B cell (primary cell): ENCODE results near the gene LITAFD. TPM values are rescaled to one million over a fixed set of nuclear protein-coding genes. Genes with fewer than 3 reads are reported as not detected.

ENCODE experiments used
- ATAC-seq: fragments of 200-7000 bp; cut with Tn5 transposase; one replicate; pipeline ENCODE4 v1.10.0; 2021; ENCODE audit warnings: low read depth, mild to moderate bottlenecking, moderate number of reproducible peaks, moderate library complexity
- CTCF ChIA-PET: fragments of 350-600 bp; sonication (Branson Sonifier 250); formaldehyde crosslinking; loops from one replicate; lab custom pipeline; 2021; ENCODE audit warnings: antibody characterized with exemption, inconsistent platforms; lab: Charles Lee
- POLR2A ChIA-PET: fragments of 350-600 bp; sonication (Branson Sonifier 250); formaldehyde crosslinking; loops from one replicate; lab custom pipeline; 2021; ENCODE audit warnings: antibody characterized with exemption; lab: Charles Lee
- DNase-seq: peaks from one replicate; pipeline ENCODE4 v3.0.0; 2013
- H2AFZ ChIP-seq: 2 replicates; pipeline ENCODE4 v1.6.1; 2012; ENCODE audit warnings: mild to moderate bottlenecking, low read depth, low read length; ENCODE audit not compliant: insufficient read depth, poor library complexity, severe bottlenecking
- H3K27ac ChIP-seq, 2 donors: 1 replicate in 1 of 2; 2 replicates in 1 of 2; pipeline ENCODE4 v1.5.1; 2012 to 2013; ENCODE audit warnings: low read length in 2 of 2, mild to moderate bottlenecking in 2 of 2, moderate library complexity in 1 of 2
- H3K27me3 ChIP-seq, 4 experiments: fragments of 200-600 bp in 1 of 4; sonication (generic) in 1 of 4; replicated peaks in 1 of 4; 1 replicate in 2 of 4; 2 replicates in 2 of 4; pipeline versions ENCODE4 v1.6.1 to v1.7.0; 2013 to 2016; ENCODE audit warnings: low read length in 3 of 4, mild to moderate bottlenecking in 2 of 4, mixed read lengths in 1 of 4, moderate library complexity in 1 of 4; ENCODE audit not compliant: insufficient read depth in 4 of 4, control insufficient read depth in 3 of 4; ENCODE audit errors: control extremely low read depth in 1 of 4
- H3K36me3 ChIP-seq, 2 experiments: replicated peaks in 1 of 2; 1 replicate in 1 of 2; 2 replicates in 1 of 2; pipeline versions ENCODE4 v1.6.1 to v1.7.1; 2013; ENCODE audit warnings: low read length in 1 of 2; ENCODE audit not compliant: insufficient read depth in 2 of 2, control insufficient read depth in 1 of 2; ENCODE audit errors: control extremely low read depth in 1 of 2, extremely low read depth in 1 of 2
- H3K4me1 ChIP-seq, 2 donors: fragments of 200-600 bp in 1 of 2; sonication (generic) in 1 of 2; 1 replicate in 1 of 2; 2 replicates in 1 of 2; pipeline versions ENCODE4 v1.5.1 to v1.6.1; 2013 to 2017; ENCODE audit warnings: low read length in 2 of 2; ENCODE audit not compliant: control insufficient read depth in 2 of 2, insufficient read depth in 2 of 2
- H3K4me2 ChIP-seq: replicated peaks from 2 replicates; pipeline ENCODE3; 2012; ENCODE audit warnings: mild to moderate bottlenecking, low read depth, low read length; ENCODE audit not compliant: poor library complexity, severe bottlenecking
- H3K4me3 ChIP-seq, 5 experiments: fragments of 200-600 bp in 1 of 5; sonication (generic) in 1 of 5; 1 replicate in 3 of 5; 2 replicates in 2 of 5; pipeline versions ENCODE4 v1.5.1 to v1.7.0; 2011 to 2016; ENCODE audit warnings: low read length in 4 of 5, mild to moderate bottlenecking in 4 of 5, low read depth in 2 of 5, control low read depth in 1 of 5, moderate library complexity in 1 of 5; ENCODE audit not compliant: insufficient read depth in 1 of 5; ENCODE audit errors: control extremely low read depth in 1 of 5, extremely low read depth in 1 of 5
- H3K79me2 ChIP-seq: fragments of 200-600 bp; sonication (generic); one replicate; pipeline ENCODE4 v1.6.0; 2016; ENCODE audit warnings: low read length; ENCODE audit not compliant: control insufficient read depth, insufficient read depth
- H3K9ac ChIP-seq: fragments of 200-600 bp; sonication (generic); 2 replicates; pipeline ENCODE4 v1.6.1; 2017; ENCODE audit warnings: mild to moderate bottlenecking, low read length, moderate library complexity
- H3K9me3 ChIP-seq, 3 donors: one replicate each; pipeline versions ENCODE4 v1.6.1 to v1.7.1; 2013; ENCODE audit warnings: low read length in 2 of 3; ENCODE audit not compliant: control insufficient read depth in 2 of 3, insufficient read depth in 1 of 3; ENCODE audit errors: control extremely low read depth in 1 of 3
- H4K20me1 ChIP-seq: 2 replicates; pipeline ENCODE4 v1.6.0; 2012; ENCODE audit warnings: mild to moderate bottlenecking, low read length; ENCODE audit not compliant: insufficient read depth, control insufficient read depth, poor library complexity, severe bottlenecking
- H3K27ac Mint-ChIP-seq: one replicate; pipeline ENCODE4 v1.8.0; 2021; ENCODE audit warnings: mixed read lengths
- H3K27me3 Mint-ChIP-seq: one replicate; pipeline ENCODE4 v1.8.0; 2021; ENCODE audit warnings: mixed read lengths
- H3K4me1 Mint-ChIP-seq: one replicate; pipeline ENCODE4 v1.8.0; 2021; ENCODE audit warnings: mixed read lengths
- H3K4me3 Mint-ChIP-seq: one replicate; pipeline ENCODE4 v1.8.0; 2021; ENCODE audit warnings: mixed read lengths
- H3K9me3 Mint-ChIP-seq: one replicate; pipeline ENCODE4 v1.8.0; 2022; ENCODE audit warnings: mixed read lengths; ENCODE audit not compliant: insufficient read depth
- EZH2 ChIP-seq: IDR thresholded peaks from 2 replicates; pipeline ENCODE4 v1.6.1; 2012; ENCODE audit warnings: borderline replicate concordance, low read depth, mild to moderate bottlenecking, moderate library complexity, low read length; ENCODE audit not compliant: insufficient read depth, poor library complexity, severe bottlenecking
- WGBS: methylation state at CpG from one replicate; pipeline ENCODE4 v1.1.5; 2013; ENCODE audit warnings: missing lambda C conversion rate; ENCODE audit not compliant: insufficient coverage; 5-methylcytosine and 5-hydroxymethylcytosine counted together
- intact Hi-C: fragments of 100-400 bp; cut with micrococcal nuclease; formaldehyde crosslinking; loops from one replicate; pipeline ENCODE4 v1.10.0; 2022
- polyA plus RNA-seq: library from polyadenylated mRNA; depleted of rRNA; stranded (reverse); fragments of >200 nt; gene quantifications from 2 replicates; pipeline ENCODE4 v1.2.3, GENCODE V29; 2012
- total RNA-seq, 2 donors: library from RNA; stranded (reverse); fragments of 120-200 nt in 1 of 2; gene quantifications; 1 replicate in 1 of 2; 2 replicates in 1 of 2; pipeline versions ENCODE4 v1.2.3 to v1.2.4, GENCODE V29; 2013 to 2022
- TF ChIP-seq, protein P1 (sequence below): fragments of 200-600 bp; IDR thresholded peaks from one replicate; pipeline ENCODE4 v1.8.0; 2022; ENCODE audit warnings: antibody characterized with exemption, mild to moderate bottlenecking

LITAFD gene
- total and polyA plus RNA-seq, 2 donors (not counting 1 experiment from before 2014, with no cell fraction given): not detected

DNA sequence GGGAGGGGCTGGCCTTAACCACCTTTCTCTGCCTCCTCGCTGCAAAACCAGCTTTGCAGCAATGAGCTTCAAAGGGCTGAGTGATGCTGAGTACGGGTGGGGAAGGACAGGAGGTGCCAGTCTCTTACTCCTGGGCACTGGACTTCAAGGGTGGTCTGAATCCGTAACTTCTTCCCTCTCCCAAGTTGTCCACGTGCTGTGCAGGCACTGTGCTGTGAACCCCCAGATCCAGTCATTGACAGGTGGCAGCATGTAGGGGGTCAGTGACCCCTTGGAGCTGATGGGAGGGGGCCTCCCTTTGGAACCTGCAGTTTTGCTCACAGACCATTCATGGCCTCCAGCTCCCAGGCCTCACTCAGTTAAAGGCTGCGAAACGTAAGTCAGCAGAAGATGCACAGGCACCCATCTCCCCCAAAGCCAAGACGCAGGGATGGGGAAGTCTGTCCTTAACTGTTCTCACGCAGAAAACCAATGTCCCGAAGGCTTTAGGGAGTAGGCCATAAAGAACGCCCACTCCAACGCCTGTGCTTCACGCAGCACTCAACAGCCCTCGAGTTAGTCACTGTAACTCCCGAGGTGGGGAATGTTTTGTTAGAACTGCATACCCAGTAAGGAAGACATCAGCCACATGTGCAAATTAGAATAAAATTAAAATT lies 7.9 kb downstream of the LITAFD start:
- H3K27me3 Mint-ChIP-seq: peaks cover 9% of the 10 kb centered on the region
- peak overlapping the region; percentile 37 for H3K27ac Mint-ChIP-seq
- 100% methylated on average over 5 of the region's 14 CpGs for WGBS
- Histone ChIP-seq H3K27me3 (peaks cover 0 to 3% (median 0%) of the 10 kb centered on the region in 4 experiments), H3K27ac (peak overlapping the region in 1 of 2 donors; percentile 86), H3K4me3 (no peak overlapping the region), H4K20me1 (peaks cover 66% of the 10 kb centered on the region), H3K79me2 (peaks cover 10% of the 10 kb centered on the region), H3K4me2 (no peak overlapping the region), H3K9ac (no peak overlapping the region), H2AFZ (no peak overlapping the region), H3K36me3 (peaks cover 2 to 37% of the 10 kb centered on the region in 2 experiments), H3K9me3 (peaks cover 0 to 3% (median 0%) of the 10 kb centered on the region in 3 donors), H3K4me1 (peaks cover 18 to 53% of the 10 kb centered on the region in 2 donors)
- CTCF ChIA-PET: interaction anchor here (1.8 to 4.5 kb wide), 6 partner anchors 9 to 249 kb away, joined by 6 to 46 read pairs (median 19); partner anchors contain the start of genes HAPSTR1 and LITAFD
- intact Hi-C loops: loop anchor here (2.0 to 5.0 kb wide), 4 partner anchors 47 to 1987 kb away; partner anchors contain the start of genes CIITA, GRIN2A and METTL22
- ATAC-seq: no peak
- H3K4me3 Mint-ChIP-seq: no peak overlapping the region
- POLR2A ChIA-PET: interaction anchor here (2.4 kb wide), 1 partner anchor 202 kb away, joined by 18 read pairs; the partner anchor contains the start of gene HAPSTR1
- peaks cover 49% of the 10 kb centered on the region for H3K4me1 Mint-ChIP-seq
- no peak for DNase-seq
- peaks cover 3% of the 10 kb centered on the region for H3K9me3 Mint-ChIP-seq
- no peak for TF ChIP-seq EZH2
- TF ChIP-seq, protein P1, sequence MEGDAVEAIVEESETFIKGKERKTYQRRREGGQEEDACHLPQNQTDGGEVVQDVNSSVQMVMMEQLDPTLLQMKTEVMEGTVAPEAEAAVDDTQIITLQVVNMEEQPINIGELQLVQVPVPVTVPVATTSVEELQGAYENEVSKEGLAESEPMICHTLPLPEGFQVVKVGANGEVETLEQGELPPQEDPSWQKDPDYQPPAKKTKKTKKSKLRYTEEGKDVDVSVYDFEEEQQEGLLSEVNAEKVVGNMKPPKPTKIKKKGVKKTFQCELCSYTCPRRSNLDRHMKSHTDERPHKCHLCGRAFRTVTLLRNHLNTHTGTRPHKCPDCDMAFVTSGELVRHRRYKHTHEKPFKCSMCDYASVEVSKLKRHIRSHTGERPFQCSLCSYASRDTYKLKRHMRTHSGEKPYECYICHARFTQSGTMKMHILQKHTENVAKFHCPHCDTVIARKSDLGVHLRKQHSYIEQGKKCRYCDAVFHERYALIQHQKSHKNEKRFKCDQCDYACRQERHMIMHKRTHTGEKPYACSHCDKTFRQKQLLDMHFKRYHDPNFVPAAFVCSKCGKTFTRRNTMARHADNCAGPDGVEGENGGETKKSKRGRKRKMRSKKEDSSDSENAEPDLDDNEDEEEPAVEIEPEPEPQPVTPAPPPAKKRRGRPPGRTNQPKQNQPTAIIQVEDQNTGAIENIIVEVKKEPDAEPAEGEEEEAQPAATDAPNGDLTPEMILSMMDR: no peak

DNA sequence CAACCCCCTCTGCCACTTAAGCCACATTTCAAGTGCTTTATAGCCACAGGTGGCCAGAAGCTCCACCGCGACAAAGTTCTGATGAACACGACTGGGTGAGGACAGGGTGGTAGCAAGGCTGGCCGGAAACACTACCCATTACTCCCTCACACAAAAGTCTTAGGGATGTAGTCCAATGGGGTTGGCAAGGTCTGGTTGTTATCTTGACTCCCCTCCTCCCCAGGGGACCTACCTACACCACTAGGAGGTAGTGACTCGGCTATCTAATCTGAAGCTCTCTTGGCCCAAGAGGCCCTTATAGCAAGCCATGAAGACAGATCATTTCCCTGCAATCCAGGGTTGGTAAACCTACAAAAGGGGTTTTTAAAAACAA lies 8.4 kb downstream of the LITAFD start:
- no peak overlapping the region for H3K4me3 Mint-ChIP-seq
- peak overlapping the region in 1 of 2 donors; percentile 86 for H3K27ac ChIP-seq

More for the DNA sequence above, 8.4 kb downstream of the LITAFD start:
- intact Hi-C loops: loop anchor here (2.0 to 5.0 kb wide), 4 partner anchors 46 to 1987 kb away; partner anchors contain the start of genes CIITA, GRIN2A and METTL22
- Mint-ChIP-seq H3K27ac (peak overlapping the region; percentile 95), H3K27me3 (peaks cover 4% of the 10 kb centered on the region), H3K4me1 (peaks cover 44% of the 10 kb centered on the region), H3K9me3 (peaks cover 3% of the 10 kb centered on the region)
- Histone ChIP-seq H3K9ac (no peak overlapping the region), H3K36me3 (peaks cover 2 to 42% of the 10 kb centered on the region in 2 experiments), H3K79me2 (peaks cover 13% of the 10 kb centered on the region), H3K9me3 (peaks cover 0 to 3% (median 0%) of the 10 kb centered on the region in 3 donors), H3K4me2 (peak overlapping the region; percentile 45), H2AFZ (no peak overlapping the region), H3K4me3 (no peak overlapping the region), H3K4me1 (peaks cover 18 to 48% of the 10 kb centered on the region in 2 donors), H3K27me3 (no peaks in the 10 kb centered on the region), H4K20me1 (peaks cover 71% of the 10 kb centered on the region)
- 100% methylated on average over 1 of the region's 5 CpGs for WGBS
- TF ChIP-seq, protein P1: no peak
- no peak for TF ChIP-seq EZH2
- DNase-seq (no peak), ATAC-seq (no peak)
- ChIA-PET POLR2A (interaction anchor here (2.4 kb wide), 1 partner anchor 202 kb away, joined by 18 read pairs; the partner anchor contains the start of gene HAPSTR1), CTCF (interaction anchor here (0.9 to 4.5 kb wide), 12 partner anchors 10 to 323 kb away, joined by 3 to 46 read pairs (median 11); partner anchors contain the start of genes CARHSP1, HAPSTR1 and LITAFD)
